ENCODE results near the gene MLX. TPM values are rescaled to one million over a fixed set of nuclear protein-coding genes. Genes with fewer than 3 reads are reported as not detected.

MLX gene, protein sequence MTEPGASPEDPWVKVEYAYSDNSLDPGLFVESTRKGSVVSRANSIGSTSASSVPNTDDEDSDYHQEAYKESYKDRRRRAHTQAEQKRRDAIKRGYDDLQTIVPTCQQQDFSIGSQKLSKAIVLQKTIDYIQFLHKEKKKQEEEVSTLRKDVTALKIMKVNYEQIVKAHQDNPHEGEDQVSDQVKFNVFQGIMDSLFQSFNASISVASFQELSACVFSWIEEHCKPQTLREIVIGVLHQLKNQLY
- total RNA-seq, result 10 to 100 TPM; 54.4 to 61.3 TPM

DNA sequence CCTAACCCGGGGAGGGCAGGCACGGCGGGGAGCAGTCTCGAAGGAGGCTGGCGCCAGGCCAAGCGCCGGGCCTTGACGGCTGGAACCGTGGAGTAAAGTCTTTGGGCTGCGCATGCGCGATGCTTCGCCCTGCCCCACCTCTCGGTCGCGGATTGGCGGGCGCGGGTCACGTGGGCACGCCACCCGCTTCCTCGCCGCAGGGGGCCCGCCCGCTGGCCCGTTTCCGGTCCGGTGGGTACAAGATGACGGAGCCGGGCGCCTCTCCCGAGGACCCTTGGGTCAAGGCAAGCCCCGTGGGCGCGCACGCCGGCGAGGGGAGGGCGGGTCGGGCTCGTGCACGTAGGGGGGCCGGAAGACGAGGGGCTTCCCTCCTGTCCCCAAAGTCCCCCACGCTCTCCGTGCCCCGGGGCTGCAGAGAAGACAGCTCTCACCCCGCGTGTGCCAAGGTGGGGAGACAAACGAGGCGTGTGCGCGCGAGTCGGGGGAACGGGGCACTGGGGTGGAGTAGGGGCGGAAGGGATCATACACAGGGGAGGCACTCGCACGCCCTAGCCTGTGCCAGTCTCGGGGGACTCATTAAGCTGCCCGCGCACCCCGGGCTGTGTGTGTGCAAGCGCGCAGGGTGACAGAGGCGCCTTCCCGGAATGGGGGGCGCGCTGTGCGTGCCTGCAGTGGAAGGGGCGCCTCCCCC, at the start of gene MLX:
TSS of gene MLX (plus strand) at position 218 of the 691 bp plus-strand sequence. CDS start at position 243, 25 bp downstream.

DNA sequence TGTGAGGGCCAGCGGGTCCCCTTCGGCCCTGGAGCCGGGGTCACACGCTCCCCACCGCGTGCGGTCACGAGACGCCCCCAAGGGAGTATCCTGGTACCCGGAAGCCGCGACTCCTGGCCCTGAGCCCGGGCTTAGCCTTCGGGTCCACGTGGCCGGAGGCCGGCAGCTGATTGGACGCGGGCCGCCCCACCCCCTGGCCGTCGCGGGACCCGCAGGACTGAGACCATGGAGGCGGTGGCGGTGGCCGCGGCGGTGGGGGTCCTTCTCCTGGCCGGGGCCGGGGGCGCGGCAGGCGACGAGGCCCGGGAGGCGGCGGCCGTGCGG, 30.9 kb upstream of the MLX start, which contains the start of gene NAGLU:
TSS of gene NAGLU (plus strand) at position 194 of the 324 bp plus-strand sequence. CDS start at position 226, 32 bp downstream.

DNA sequence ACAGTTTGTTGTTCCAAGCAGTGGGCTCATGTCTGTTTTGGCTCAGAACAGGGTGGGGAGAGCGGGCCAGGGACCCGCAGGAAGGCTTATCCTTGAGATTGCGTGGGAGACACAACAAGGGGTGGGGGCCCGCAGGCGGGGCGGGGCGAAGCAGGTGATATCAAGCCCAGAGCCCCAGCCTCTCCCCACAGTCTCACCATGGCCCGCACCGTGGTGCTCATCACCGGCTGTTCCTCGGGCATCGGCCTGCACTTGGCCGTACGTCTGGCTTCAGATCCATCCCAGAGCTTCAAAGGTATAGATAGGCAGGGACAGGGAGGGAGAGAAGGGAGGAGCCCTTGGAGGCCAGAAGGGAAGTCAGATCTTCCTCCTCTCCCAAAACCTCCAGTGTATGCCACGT, 14.2 kb upstream of the MLX start, which contains the start of gene HSD17B1:
TSS of gene HSD17B1 (plus strand) at position 188 of the 400 bp plus-strand sequence. CDS start at position 199, 11 bp downstream.

DNA sequence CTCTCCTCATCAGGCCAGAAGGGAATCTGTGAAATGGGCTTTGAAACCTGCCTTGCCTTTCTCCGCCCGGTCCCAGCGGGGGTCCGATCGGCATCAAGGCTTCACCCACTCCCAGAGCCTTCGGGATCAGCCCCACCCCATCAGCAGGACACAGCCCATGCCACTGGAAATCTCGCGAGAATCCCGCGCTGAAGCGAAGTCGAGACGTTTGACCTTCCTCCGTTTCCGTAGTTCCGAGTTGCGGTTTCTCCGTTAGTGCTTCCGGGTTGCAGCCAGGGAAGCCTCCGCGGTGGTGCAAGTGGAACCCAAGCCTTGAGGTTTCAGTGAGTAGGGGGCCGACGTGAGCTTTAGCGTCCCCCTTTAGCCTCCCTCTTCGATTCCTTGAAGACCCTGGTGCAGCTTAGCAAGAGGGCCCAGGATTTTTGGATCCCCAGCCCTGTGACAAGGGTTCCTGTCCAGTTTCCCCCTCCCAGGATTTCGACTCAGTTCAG, 5.0 kb upstream of the MLX start, which contains the start of gene COASY:
TSS of gene COASY (plus strand) at position 252 of the 491 bp plus-strand sequence. CDS start 475 bp downstream, outside the sequence.

DNA sequence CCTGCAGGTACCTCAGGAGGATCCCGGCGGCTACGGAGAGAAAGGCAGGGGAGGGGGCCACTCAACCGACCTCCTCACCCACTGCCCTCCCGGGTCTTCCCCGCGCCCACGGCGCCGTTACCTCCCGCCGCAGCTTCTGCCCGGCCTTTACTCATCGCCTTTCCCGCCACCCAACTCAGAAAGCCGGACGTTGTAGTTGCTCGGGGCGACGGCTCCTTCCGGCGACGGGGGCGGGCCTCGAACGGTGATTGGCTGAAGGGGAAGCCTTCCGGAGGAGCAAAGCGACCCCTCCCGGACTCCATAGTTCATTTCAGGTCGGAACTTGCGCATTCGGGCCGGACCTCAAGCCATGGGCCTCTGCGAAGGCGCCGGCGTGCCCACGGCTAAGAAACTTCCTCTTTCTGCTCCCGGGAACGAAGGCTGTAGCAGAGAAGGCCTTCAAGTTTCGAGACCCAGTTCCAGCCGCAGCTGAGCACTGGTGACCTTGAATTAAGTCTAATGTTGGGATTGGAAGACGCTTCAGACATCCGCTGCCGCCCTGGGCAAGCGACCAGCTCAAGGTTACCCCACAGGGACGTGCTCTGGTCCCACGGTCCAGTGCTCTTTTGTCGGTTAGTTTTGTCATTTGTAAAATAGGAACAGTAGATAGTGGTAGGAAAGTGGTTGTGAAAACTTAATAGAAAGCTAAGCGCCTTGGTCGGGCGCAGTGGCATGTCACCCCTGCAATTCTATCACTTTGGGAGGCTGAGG, 10.8 kb downstream of the MLX start, which contains the start of gene PSMC3IP:
TSS of gene PSMC3IP (minus strand) at position 198 of the 750 bp plus-strand sequence. CDS start at position 155, 43 bp downstream.

DNA sequence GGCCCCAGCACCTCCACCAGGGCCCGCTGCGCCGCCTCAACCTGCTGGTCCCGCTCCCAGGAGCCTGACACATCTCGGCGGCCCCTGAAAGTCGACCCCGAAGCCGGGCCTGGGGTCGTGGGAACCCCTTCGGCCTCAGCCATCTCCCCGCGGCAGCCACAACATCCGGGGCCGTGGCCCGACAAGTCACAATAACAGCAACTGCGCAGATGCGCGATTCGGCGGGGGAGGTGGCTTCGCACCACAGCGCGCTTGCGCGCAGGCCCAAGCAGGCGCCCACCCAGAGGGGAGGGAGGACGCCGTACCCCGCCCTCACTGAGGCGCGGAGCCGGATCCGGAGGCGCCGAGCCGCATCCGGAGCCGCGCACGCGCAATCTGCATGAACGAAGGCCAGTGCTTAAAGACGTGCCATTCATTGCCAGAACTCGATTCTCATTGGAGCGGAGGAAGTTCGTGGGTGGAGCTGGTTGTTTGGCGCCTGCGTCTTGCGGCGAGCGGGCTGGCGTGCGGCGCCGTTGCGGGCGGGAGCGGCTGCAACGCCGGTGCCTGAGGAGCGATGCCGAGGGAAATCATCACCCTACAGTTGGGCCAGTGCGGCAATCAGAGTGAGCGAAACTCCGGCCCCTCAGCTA, 42.4 kb downstream of the MLX start, which contains the start of the genes RETREG3 and TUBG1:
TSS of gene RETREG3 (minus strand) at position 193 of the 632 bp plus-strand sequence. CDS start at position 143, 50 bp downstream.
TSS of gene TUBG1 (plus strand) at position 502 of the 632 bp plus-strand sequence. CDS start at position 557, 55 bp downstream.

Other genes starting within 250 kb of the MLX start
- 100 to 1,000 TPM; 123 TPM for gene STAT3, start 178.7 kb upstream of the MLX start, total RNA-seq
- gene CAVIN1, start 143.8 kb upstream of the MLX start, total RNA-seq, result 1 to 10 TPM; 1.4 TPM
- 1 to 10 TPM; 6.6 to 8.0 TPM for gene ATP6V0A1, start 108.2 kb upstream of the MLX start, total RNA-seq
- 10 to 100 TPM; 20.3 to 23.5 TPM for gene NAGLU, start 30.9 kb upstream of the MLX start, total RNA-seq
- gene HSD17B1, start 14.2 kb upstream of the MLX start, total RNA-seq, result under 1 TPM; 0.51 to 0.73 TPM
- 10 to 100 TPM; 69.8 to 70.7 TPM for gene COASY, start 5.0 kb upstream of the MLX start, total RNA-seq
- gene PSMC3IP, start 10.6 kb downstream of the MLX start, total RNA-seq, result 10 to 100 TPM; 13.6 to 14.1 TPM
- gene RETREG3, start 42.3 kb downstream of the MLX start, total RNA-seq, result 10 to 100 TPM; 73.0 to 73.6 TPM
- gene TUBG1, start 42.6 kb downstream of the MLX start, total RNA-seq, result 10 to 100 TPM; 37.6 to 39.0 TPM
- 1 to 10 TPM; 8.5 to 8.8 TPM for gene TUBG2, start 92.2 kb downstream of the MLX start, total RNA-seq
- gene PLEKHH3, start 109.9 kb downstream of the MLX start, total RNA-seq, result 1 to 10 TPM; 1.6 TPM
- gene CCR10, start 114.7 kb downstream of the MLX start, total RNA-seq, result under 1 TPM; 0.35 to 0.39 TPM
- 1 to 10 TPM; 1.5 TPM for gene CNTNAP1, start 115.4 kb downstream of the MLX start, total RNA-seq
- gene EZH1, start 177.9 kb downstream of the MLX start, total RNA-seq, result 10 to 100 TPM; 56.2 to 66.4 TPM
- gene RAMP2, start 194.1 kb downstream of the MLX start, total RNA-seq, result not detected
- gene VPS25, start 206.3 kb downstream of the MLX start, total RNA-seq, result 10 to 100 TPM; 43.7 to 48.8 TPM
- gene WNK4, start 213.5 kb downstream of the MLX start, total RNA-seq, result under 1 TPM; 0.08 to 0.26 TPM
- 10 to 100 TPM; 37.4 to 40.4 TPM for gene COA3, start 231.6 kb downstream of the MLX start, total RNA-seq
- under 1 TPM in 1 of 2 experiments, not detected in 1; 0.20 TPM for gene CNTD1, start 231.8 kb downstream of the MLX start, total RNA-seq